DND-41 (cell line): ENCODE data around the gene UNC119B.

Experiments
- ATAC-seq: fragments of 200-7000 bp; cut with Tn5 transposase; 3 replicates; pipeline ENCODE4 v1.9.1; 2021; ENCODE audit warnings: low read depth; ENCODE audit not compliant: insufficient read depth
- DNase-seq: peaks from one replicate; pipeline ENCODE4 v3.0.0-alpha.2; 2020
- H2AFZ ChIP-seq: 2 replicates; pipeline ENCODE4 v1.6.0; 2012; ENCODE audit warnings: low read depth, low read length
- H3K27ac ChIP-seq: 2 replicates; pipeline ENCODE4 v1.5.1; 2012; ENCODE audit warnings: low read length, inconsistent platforms
- H3K27me3 ChIP-seq: fragments of 200-600 bp; sonication (generic); 2 replicates; pipeline ENCODE4 v1.6.0; 2012; ENCODE audit warnings: low read length, mild to moderate bottlenecking, inconsistent platforms; ENCODE audit not compliant: insufficient read depth, poor library complexity
- H3K36me3 ChIP-seq: 2 replicates; pipeline ENCODE4 v1.5.1; 2012; ENCODE audit warnings: low read length, inconsistent platforms; ENCODE audit not compliant: insufficient read depth
- H3K4me1 ChIP-seq: 2 replicates; pipeline ENCODE4 v1.5.1; 2012; ENCODE audit warnings: mild to moderate bottlenecking, low read length; ENCODE audit not compliant: insufficient read depth
- H3K4me2 ChIP-seq: 2 replicates; pipeline ENCODE4 v1.6.0; 2012; ENCODE audit warnings: mild to moderate bottlenecking, moderate library complexity, low read length, inconsistent platforms; ENCODE audit not compliant: insufficient read depth
- H3K4me3 ChIP-seq, 2 experiments: fragments of 200-600 bp in 1 of 2; shearing (Covaris generic) in 1 of 2; 2 replicates each; pipeline ENCODE4 v1.5.1; 2012 to 2016; ENCODE audit warnings: inconsistent platforms in 2 of 2, low read length in 2 of 2, mild to moderate bottlenecking in 2 of 2, low read depth in 1 of 2, moderate library complexity in 1 of 2
- H3K79me2 ChIP-seq: 2 replicates; pipeline ENCODE4 v1.6.0; 2012; ENCODE audit warnings: low read length, inconsistent platforms; ENCODE audit not compliant: insufficient read depth
- H3K9ac ChIP-seq: 2 replicates; pipeline ENCODE4 v1.6.0; 2012; ENCODE audit warnings: low read depth, mild to moderate bottlenecking, inconsistent platforms, low read length, moderate library complexity
- H3K9me3 ChIP-seq: 2 replicates; pipeline ENCODE4 v1.5.1; 2012; ENCODE audit warnings: low read length, moderate library complexity, mild to moderate bottlenecking, inconsistent platforms; ENCODE audit not compliant: insufficient read depth, severe bottlenecking
- H4K20me1 ChIP-seq: 2 replicates; pipeline ENCODE4 v1.6.0; 2012; ENCODE audit warnings: low read length; ENCODE audit not compliant: insufficient read depth
- CTCF ChIP-seq: IDR thresholded peaks from 2 replicates; pipeline ENCODE4 v1.5.1; 2012; ENCODE audit warnings: borderline replicate concordance, low read length, moderate library complexity, mild to moderate bottlenecking; ENCODE audit not compliant: poor library complexity, severe bottlenecking; ENCODE audit errors: extremely low read depth
- EZH2 ChIP-seq: IDR thresholded peaks from 3 replicates; pipeline ENCODE4 v1.6.1; 2012; ENCODE audit warnings: borderline replicate concordance, low read depth, mild to moderate bottlenecking, moderate library complexity, low read length, inconsistent platforms; ENCODE audit not compliant: severe bottlenecking

The UNC119B gene

GRCh38 chr12:120733574-120733973 lies 23.3 kb downstream of the UNC119B start:
- H3K27me3 ChIP-seq = no peaks in the 10 kb centered on the region
- no peaks in the 10 kb centered on the region for H3K79me2 ChIP-seq
- no peak for TF ChIP-seq CTCF
- H3K9ac ChIP-seq = no peak overlapping the region
- no peak for ATAC-seq
- no peak overlapping the region for H3K27ac ChIP-seq
- H3K4me2 ChIP-seq = no peak overlapping the region
- no peaks in the 10 kb centered on the region for H3K9me3 ChIP-seq
- H4K20me1 ChIP-seq = no peaks in the 10 kb centered on the region
- no peaks in the 10 kb centered on the region for H3K4me1 ChIP-seq
- H3K36me3 ChIP-seq = peaks cover 24% of the 10 kb centered on the region
- no peak for DNase-seq
- no peak overlapping the region for H3K4me3 ChIP-seq
- H2AFZ ChIP-seq = no peak overlapping the region

GRCh38 chr12:120734210-120734609 lies 24.0 kb downstream of the UNC119B start:
- DNase-seq (no peak), ATAC-seq (no peak)
- Histone ChIP-seq H3K9me3 (no peaks in the 10 kb centered on the region), H2AFZ (no peak overlapping the region), H3K9ac (no peak overlapping the region), H3K36me3 (peaks cover 31% of the 10 kb centered on the region), H3K27ac (no peak overlapping the region), H3K4me3 (no peak overlapping the region), H3K4me1 (no peaks in the 10 kb centered on the region), H3K27me3 (no peaks in the 10 kb centered on the region), H4K20me1 (no peaks in the 10 kb centered on the region), H3K79me2 (no peaks in the 10 kb centered on the region), H3K4me2 (no peak overlapping the region)
- no peak for TF ChIP-seq CTCF
- TF ChIP-seq EZH2 = no peak

- DNase-seq = no peak
Observed at GRCh38 chr12:120735181-120735580, 24.9 kb downstream of the UNC119B start.

More at GRCh38 chr12:120735181-120735580, 24.9 kb downstream of the UNC119B start:
- H3K79me2 ChIP-seq = no peaks in the 10 kb centered on the region
- no peak for ATAC-seq
- no peak overlapping the region for H3K4me2 ChIP-seq
- H3K9ac ChIP-seq = no peak overlapping the region
- H3K27me3 ChIP-seq = no peaks in the 10 kb centered on the region
- no peak overlapping the region for H3K27ac ChIP-seq
- H2AFZ ChIP-seq = no peak overlapping the region
- H3K4me1 ChIP-seq = no peaks in the 10 kb centered on the region
- peaks cover 23% of the 10 kb centered on the region for H3K36me3 ChIP-seq
- no peak for TF ChIP-seq CTCF
- TF ChIP-seq EZH2 = no peak
- H4K20me1 ChIP-seq = no peaks in the 10 kb centered on the region
- H3K4me3 ChIP-seq = no peak overlapping the region
- H3K9me3 ChIP-seq = no peaks in the 10 kb centered on the region
